ENCODE measurements around the gene OAS2. TPM values are rescaled to one million over a fixed set of nuclear protein-coding genes. Genes with fewer than 3 reads are reported as not detected.

OAS2 gene
- total and polyA plus RNA-seq, 10 of the 15 experiments (the other 5 are each of a cell fraction or from before 2014, with no cell fraction given): 32.4 to 290 (median 90.2) TPM

DNA sequence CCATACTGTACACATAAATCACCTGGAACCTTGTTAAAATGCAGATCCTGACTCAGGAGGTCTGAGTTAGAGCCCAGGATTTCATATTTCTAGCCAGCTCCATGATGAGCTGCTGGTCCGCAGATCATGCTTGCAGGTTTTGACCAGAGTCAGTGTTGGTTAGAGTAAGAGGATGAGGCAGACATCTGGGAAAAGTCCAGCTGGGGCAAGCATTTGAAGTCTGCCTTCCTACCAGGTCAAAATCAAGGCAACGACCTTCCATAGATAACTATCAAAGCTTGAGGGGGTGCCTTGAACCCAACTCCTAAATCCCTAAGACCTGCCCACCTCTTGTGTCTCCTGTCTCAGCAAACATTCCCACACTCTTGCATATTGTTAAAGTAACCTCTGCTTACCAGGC is 9.2 kb downstream of the OAS2 start (continued):
- TF ChIP-seq, protein P1, sequence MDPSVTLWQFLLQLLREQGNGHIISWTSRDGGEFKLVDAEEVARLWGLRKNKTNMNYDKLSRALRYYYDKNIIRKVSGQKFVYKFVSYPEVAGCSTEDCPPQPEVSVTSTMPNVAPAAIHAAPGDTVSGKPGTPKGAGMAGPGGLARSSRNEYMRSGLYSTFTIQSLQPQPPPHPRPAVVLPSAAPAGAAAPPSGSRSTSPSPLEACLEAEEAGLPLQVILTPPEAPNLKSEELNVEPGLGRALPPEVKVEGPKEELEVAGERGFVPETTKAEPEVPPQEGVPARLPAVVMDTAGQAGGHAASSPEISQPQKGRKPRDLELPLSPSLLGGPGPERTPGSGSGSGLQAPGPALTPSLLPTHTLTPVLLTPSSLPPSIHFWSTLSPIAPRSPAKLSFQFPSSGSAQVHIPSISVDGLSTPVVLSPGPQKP (IDR thresholded peaks at IDR 0.05; ENCODE audit: low read depth, low read length): no peak
- TF ChIP-seq RBBP5 (conservative IDR thresholded peaks at IDR 0.05) (no peak), ZNF217 (IDR thresholded peaks at IDR 0.05) (no peak), IKZF2 (IDR thresholded peaks at IDR 0.05) (no peak)
- TF ChIP-seq, protein P2, sequence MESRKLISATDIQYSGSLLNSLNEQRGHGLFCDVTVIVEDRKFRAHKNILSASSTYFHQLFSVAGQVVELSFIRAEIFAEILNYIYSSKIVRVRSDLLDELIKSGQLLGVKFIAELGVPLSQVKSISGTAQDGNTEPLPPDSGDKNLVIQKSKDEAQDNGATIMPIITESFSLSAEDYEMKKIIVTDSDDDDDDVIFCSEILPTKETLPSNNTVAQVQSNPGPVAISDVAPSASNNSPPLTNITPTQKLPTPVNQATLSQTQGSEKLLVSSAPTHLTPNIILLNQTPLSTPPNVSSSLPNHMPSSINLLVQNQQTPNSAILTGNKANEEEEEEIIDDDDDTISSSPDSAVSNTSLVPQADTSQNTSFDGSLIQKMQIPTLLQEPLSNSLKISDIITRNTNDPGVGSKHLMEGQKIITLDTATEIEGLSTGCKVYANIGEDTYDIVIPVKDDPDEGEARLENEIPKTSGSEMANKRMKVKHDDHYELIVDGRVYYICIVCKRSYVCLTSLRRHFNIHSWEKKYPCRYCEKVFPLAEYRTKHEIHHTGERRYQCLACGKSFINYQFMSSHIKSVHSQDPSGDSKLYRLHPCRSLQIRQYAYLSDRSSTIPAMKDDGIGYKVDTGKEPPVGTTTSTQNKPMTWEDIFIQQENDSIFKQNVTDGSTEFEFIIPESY (IDR thresholded peaks at IDR 0.05): no peak

DNA sequence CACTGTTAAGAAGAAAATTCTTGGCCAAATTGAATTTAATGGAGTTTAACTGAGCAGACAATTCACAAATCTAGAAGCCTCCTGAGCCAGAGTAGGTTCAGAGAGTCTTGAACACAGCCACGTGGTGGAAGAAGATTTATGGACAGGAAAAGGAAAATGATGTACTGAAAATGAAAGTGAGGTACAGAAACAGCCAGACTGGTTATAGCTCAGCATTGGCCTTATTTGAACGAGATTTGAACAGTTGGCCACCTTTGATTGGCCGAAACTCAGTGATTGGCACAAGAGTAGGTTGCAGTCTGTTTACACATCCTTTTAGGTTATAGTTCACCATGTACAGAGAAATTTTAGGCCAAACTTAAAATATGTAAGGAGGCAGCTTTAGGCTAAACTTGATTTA is 9.9 kb downstream of the OAS2 start:
- CTCF ChIA-PET: interaction anchor here (0.9 to 1.7 kb wide), 6 partner anchors 10 to 196 kb away, joined by 3 to 7 read pairs (median 4); partner anchors contain the start of genes DDX54 and OAS2
- BruUV-seq (replicated peaks): TSS peak; percentile 15
- no peak overlapping the region for H3K4me2 ChIP-seq (ENCODE audit: control insufficient read depth, insufficient read depth)
- FAIRE-seq (peak; percentile 41), DNase-seq (ENCODE audit: low read depth, low spot score) (no peak), ATAC-seq (peak; percentile 40)
- H3K9me3 ChIP-seq (replicated peaks; ENCODE audit: control insufficient read depth, insufficient read depth, low read length): peaks cover 40% of the 10 kb centered on the region
- no peak overlapping the region for H3K9ac ChIP-seq (ENCODE audit: control insufficient read depth, insufficient read depth, low read length)
- in situ Hi-C loops (cut with MboI): no loop called here
- peaks cover 20 to 70% of the 10 kb centered on the region in 2 experiments for H3K36me3 ChIP-seq (ENCODE audit: control insufficient read depth in 2 of 2, insufficient read depth in 2 of 2, low read length in 1 of 2)
- no peak overlapping the region for H3K27ac ChIP-seq (ENCODE audit: control insufficient read depth, insufficient read depth)
- H4K20me1 ChIP-seq (ENCODE audit: control insufficient read depth, insufficient read depth): no peaks in the 10 kb centered on the region; the same call in 1 of the 2 replicates
- SMC1A ChIA-PET (ENCODE audit: uncharacterized antibody, unreplicated experiment): interaction anchor here (0.6 to 1.2 kb wide), 4 partner anchors 28 to 64 kb away, joined by 3 to 4 read pairs (median 3); no protein-coding TSS in a partner anchor
- no peak overlapping the region for H2AFZ ChIP-seq (ENCODE audit: control insufficient read depth, low read depth, low read length)
- intact Hi-C loops (cut with micrococcal nuclease; ENCODE audit: unreplicated experiment): no loop called here
- 48% methylated on average over 3 of the region's 3 CpGs for WGBS (ENCODE audit: insufficient coverage, insufficient replicate concordance, low lambda C conversion rate, missing lambda C conversion rate)
- H3K4me3 ChIP-seq: no peak overlapping the region
- peaks cover 17% of the 10 kb centered on the region for H3K4me1 ChIP-seq (ENCODE audit: control insufficient read depth, insufficient read depth, low read length)
- no peaks in the 10 kb centered on the region for H3K27me3 ChIP-seq (replicated peaks in 1 of 2; ENCODE audit: control insufficient read depth in 2 of 2, insufficient read depth in 2 of 2, low read length in 1 of 2)
- peaks cover 53% of the 10 kb centered on the region for H3K79me2 ChIP-seq (ENCODE audit: control insufficient read depth, insufficient read depth, low read length)
- RAD21 ChIA-PET (ENCODE audit: unreplicated experiment): interaction anchor here (0.6 to 1.7 kb wide), 2 partner anchors 10 to 39 kb away, joined by 3 to 4 read pairs; partner anchors contain the start of gene OAS2
- POLR2A ChIA-PET: interaction anchor here (1.0 to 2.4 kb wide), 3 partner anchors 9 to 82 kb away, joined by 3 to 9 read pairs (median 4); partner anchors contain the start of genes OAS1 and OAS2
- TF ChIP-seq, protein P3, sequence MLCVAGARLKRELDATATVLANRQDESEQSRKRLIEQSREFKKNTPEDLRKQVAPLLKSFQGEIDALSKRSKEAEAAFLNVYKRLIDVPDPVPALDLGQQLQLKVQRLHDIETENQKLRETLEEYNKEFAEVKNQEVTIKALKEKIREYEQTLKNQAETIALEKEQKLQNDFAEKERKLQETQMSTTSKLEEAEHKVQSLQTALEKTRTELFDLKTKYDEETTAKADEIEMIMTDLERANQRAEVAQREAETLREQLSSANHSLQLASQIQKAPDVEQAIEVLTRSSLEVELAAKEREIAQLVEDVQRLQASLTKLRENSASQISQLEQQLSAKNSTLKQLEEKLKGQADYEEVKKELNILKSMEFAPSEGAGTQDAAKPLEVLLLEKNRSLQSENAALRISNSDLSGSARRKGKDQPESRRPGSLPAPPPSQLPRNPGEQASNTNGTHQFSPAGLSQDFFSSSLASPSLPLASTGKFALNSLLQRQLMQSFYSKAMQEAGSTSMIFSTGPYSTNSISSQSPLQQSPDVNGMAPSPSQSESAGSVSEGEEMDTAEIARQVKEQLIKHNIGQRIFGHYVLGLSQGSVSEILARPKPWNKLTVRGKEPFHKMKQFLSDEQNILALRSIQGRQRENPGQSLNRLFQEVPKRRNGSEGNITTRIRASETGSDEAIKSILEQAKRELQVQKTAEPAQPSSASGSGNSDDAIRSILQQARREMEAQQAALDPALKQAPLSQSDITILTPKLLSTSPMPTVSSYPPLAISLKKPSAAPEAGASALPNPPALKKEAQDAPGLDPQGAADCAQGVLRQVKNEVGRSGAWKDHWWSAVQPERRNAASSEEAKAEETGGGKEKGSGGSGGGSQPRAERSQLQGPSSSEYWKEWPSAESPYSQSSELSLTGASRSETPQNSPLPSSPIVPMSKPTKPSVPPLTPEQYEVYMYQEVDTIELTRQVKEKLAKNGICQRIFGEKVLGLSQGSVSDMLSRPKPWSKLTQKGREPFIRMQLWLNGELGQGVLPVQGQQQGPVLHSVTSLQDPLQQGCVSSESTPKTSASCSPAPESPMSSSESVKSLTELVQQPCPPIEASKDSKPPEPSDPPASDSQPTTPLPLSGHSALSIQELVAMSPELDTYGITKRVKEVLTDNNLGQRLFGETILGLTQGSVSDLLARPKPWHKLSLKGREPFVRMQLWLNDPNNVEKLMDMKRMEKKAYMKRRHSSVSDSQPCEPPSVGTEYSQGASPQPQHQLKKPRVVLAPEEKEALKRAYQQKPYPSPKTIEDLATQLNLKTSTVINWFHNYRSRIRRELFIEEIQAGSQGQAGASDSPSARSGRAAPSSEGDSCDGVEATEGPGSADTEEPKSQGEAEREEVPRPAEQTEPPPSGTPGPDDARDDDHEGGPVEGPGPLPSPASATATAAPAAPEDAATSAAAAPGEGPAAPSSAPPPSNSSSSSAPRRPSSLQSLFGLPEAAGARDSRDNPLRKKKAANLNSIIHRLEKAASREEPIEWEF (IDR thresholded peaks at IDR 0.05; ENCODE audit: insufficient replicate concordance, low read depth, low read length): no peak
- TF ChIP-seq MYB (IDR thresholded peaks at IDR 0.05; ENCODE audit: borderline replicate concordance, low read depth, low read length): no peak
- no peak for TF ChIP-seq NFXL1 (IDR thresholded peaks at IDR 0.05; ENCODE audit: borderline replicate concordance)
- TF ChIP-seq, protein P4, sequence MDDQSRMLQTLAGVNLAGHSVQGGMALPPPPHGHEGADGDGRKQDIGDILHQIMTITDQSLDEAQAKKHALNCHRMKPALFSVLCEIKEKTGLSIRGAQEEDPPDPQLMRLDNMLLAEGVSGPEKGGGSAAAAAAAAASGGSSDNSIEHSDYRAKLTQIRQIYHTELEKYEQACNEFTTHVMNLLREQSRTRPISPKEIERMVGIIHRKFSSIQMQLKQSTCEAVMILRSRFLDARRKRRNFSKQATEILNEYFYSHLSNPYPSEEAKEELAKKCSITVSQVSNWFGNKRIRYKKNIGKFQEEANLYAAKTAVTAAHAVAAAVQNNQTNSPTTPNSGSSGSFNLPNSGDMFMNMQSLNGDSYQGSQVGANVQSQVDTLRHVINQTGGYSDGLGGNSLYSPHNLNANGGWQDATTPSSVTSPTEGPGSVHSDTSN (IDR thresholded peaks at IDR 0.05; ENCODE audit: insufficient replicate concordance, low read depth, low read length): peak; percentile 49
- TF ChIP-seq NFYB (IDR thresholded peaks at IDR 0.05; ENCODE audit: insufficient read depth, low read depth, low read length): 0 out of 2 replicates have a peak, but pooled peaks have one; percentile 16
- no peak for TF ChIP-seq EP300 (IDR thresholded peaks at IDR 0.05; ENCODE audit: borderline replicate concordance in 1 of 2, control insufficient read depth in 1 of 2, low read depth in 2 of 2, low read length in 2 of 2)
